ENCODE data around the gene THBS1. TPM values are rescaled to one million over a fixed set of nuclear protein-coding genes. Genes with fewer than 3 reads are reported as not detected.

Gene THBS1
- total and polyA plus RNA-seq, 2 donors from 2014 or later = 26.4 to 377 TPM

GRCh38 chr15:39588531-39589192 lies 7.8 kb downstream of the THBS1 start:
- FAIRE-seq = no peak
- Histone ChIP-seq H3K4me1 (ENCODE audit: control insufficient read depth in 2 of 3, insufficient read depth in 2 of 3, low read depth in 1 of 3, low read length in 3 of 3) (peaks cover 4 to 56% (median 44%) of the 10 kb centered on the region in 3 donors), H3K4me3 (ENCODE audit: low read length in 3 of 3) (no peak overlapping the region), H3K9ac (ENCODE audit: low read length in 3 of 3) (peak overlapping the region in 1 of 3 donors; percentile 36), H3K27me3 (ENCODE audit: control insufficient read depth, insufficient read depth, low read length) (no peaks in the 10 kb centered on the region), H3K9me3 (ENCODE audit: control insufficient read depth in 2 of 3, insufficient read depth in 1 of 3, low read length in 3 of 3) (no peaks in the 10 kb centered on the region), H3K27ac (ENCODE audit: low read depth in 2 of 2, low read length in 2 of 2) (peak overlapping the region in 1 of 2 donors; percentile 61), H3K36me3 (ENCODE audit: control insufficient read depth in 2 of 3, insufficient read depth in 3 of 3, low read length in 3 of 3) (peaks cover 50 to 98% (median 68%) of the 10 kb centered on the region in 3 donors)
- intact Hi-C loops (cut with DNase I) = loop anchor here (10.0 kb wide), 1 partner anchor 884 kb away; no protein-coding TSS in a partner anchor
- no peak for DNase-seq
- TF ChIP-seq CTCF (IDR thresholded peaks at IDR 0.05; ENCODE audit: borderline replicate concordance, extremely low read depth, insufficient read depth) = no peak

- DNase-seq = no peak
- H3K9me3 ChIP-seq (ENCODE audit: control insufficient read depth in 2 of 3, insufficient read depth in 1 of 3, low read length in 3 of 3) = no peaks in the 10 kb centered on the region
- H3K4me3 ChIP-seq (ENCODE audit: low read length in 3 of 3) = no peak overlapping the region
- H3K4me1 ChIP-seq (ENCODE audit: control insufficient read depth in 2 of 3, insufficient read depth in 2 of 3, low read depth in 1 of 3, low read length in 3 of 3) = peaks cover 4 to 52% (median 38%) of the 10 kb centered on the region in 3 donors
- no peak for TF ChIP-seq CTCF (IDR thresholded peaks at IDR 0.05; ENCODE audit: borderline replicate concordance, extremely low read depth, insufficient read depth)
- peak overlapping the region in 1 of 3 donors; percentile 36 for H3K9ac ChIP-seq (ENCODE audit: low read length in 3 of 3)
- intact Hi-C loops (cut with DNase I) = loop anchor here (10.0 kb wide), 1 partner anchor 885 kb away; no protein-coding TSS in a partner anchor
- no peak for FAIRE-seq
- H3K27me3 ChIP-seq (ENCODE audit: control insufficient read depth, insufficient read depth, low read length) = no peaks in the 10 kb centered on the region
- H3K36me3 ChIP-seq (ENCODE audit: control insufficient read depth in 2 of 3, insufficient read depth in 3 of 3, low read length in 3 of 3) = peaks cover 54 to 98% (median 65%) of the 10 kb centered on the region in 3 donors
- H3K27ac ChIP-seq (ENCODE audit: low read depth in 2 of 2, low read length in 2 of 2) = peak overlapping the region in 1 of 2 donors; percentile 61
Measured at GRCh38 chr15:39589193-39589814, 8.4 kb downstream of the THBS1 start.

- intact Hi-C loops (cut with DNase I) = loop anchor here (10.0 kb wide), 1 partner anchor 885 kb away; no protein-coding TSS in a partner anchor
- Histone ChIP-seq H3K27ac (ENCODE audit: low read depth in 2 of 2, low read length in 2 of 2) (no peak overlapping the region), H3K9me3 (ENCODE audit: control insufficient read depth in 2 of 3, insufficient read depth in 1 of 3, low read length in 3 of 3) (no peaks in the 10 kb centered on the region), H3K27me3 (ENCODE audit: control insufficient read depth, insufficient read depth, low read length) (no peaks in the 10 kb centered on the region), H3K9ac (ENCODE audit: low read length in 3 of 3) (no peak overlapping the region), H3K36me3 (ENCODE audit: control insufficient read depth in 2 of 3, insufficient read depth in 3 of 3, low read length in 3 of 3) (peaks cover 57 to 91% (median 64%) of the 10 kb centered on the region in 3 donors), H3K4me1 (ENCODE audit: control insufficient read depth in 2 of 3, insufficient read depth in 2 of 3, low read depth in 1 of 3, low read length in 3 of 3) (peaks cover 2 to 47% (median 35%) of the 10 kb centered on the region in 3 donors), H3K4me3 (ENCODE audit: low read length in 3 of 3) (no peak overlapping the region)
- DNase-seq = no peak
- no peak for TF ChIP-seq CTCF (IDR thresholded peaks at IDR 0.05; ENCODE audit: borderline replicate concordance, extremely low read depth, insufficient read depth)
- FAIRE-seq = no peak
Measured at GRCh38 chr15:39589815-39590644, 9.2 kb downstream of the THBS1 start.

All from kidney (tissue), 14 donors.